T-helper 1 cell treated with Interleukin-12 subunit alpha and Interleukin-12 subunit beta and Interleukin-4 antibody, amounts not matched to agents 30 μg/mL and 1 μg/mL, for 36 hours (primary cell): Measurements from ENCODE around the gene MEF2B.

Experiments
- H3K27ac Mint-ChIP-seq: one replicate; pipeline ENCODE4 v1.8.0; 2021; ENCODE audit warnings: mild to moderate bottlenecking, mixed read lengths
- H3K27me3 Mint-ChIP-seq: one replicate; pipeline ENCODE4 v1.8.0; 2021; ENCODE audit warnings: low read depth, mixed read lengths
- H3K36me3 Mint-ChIP-seq: one replicate; pipeline ENCODE4 v1.8.0; 2021; ENCODE audit warnings: low read depth, mixed read lengths
- H3K4me1 Mint-ChIP-seq: one replicate; pipeline ENCODE4 v1.8.0; 2021; ENCODE audit warnings: low read depth, mixed read lengths
- H3K4me3 Mint-ChIP-seq: one replicate; pipeline ENCODE4 v1.8.0; 2021; ENCODE audit warnings: mild to moderate bottlenecking, moderate library complexity, mixed read lengths
- H3K9me3 Mint-ChIP-seq: one replicate; pipeline ENCODE4 v1.8.0; 2021; ENCODE audit warnings: mixed read lengths

The MEF2B gene

DNA sequence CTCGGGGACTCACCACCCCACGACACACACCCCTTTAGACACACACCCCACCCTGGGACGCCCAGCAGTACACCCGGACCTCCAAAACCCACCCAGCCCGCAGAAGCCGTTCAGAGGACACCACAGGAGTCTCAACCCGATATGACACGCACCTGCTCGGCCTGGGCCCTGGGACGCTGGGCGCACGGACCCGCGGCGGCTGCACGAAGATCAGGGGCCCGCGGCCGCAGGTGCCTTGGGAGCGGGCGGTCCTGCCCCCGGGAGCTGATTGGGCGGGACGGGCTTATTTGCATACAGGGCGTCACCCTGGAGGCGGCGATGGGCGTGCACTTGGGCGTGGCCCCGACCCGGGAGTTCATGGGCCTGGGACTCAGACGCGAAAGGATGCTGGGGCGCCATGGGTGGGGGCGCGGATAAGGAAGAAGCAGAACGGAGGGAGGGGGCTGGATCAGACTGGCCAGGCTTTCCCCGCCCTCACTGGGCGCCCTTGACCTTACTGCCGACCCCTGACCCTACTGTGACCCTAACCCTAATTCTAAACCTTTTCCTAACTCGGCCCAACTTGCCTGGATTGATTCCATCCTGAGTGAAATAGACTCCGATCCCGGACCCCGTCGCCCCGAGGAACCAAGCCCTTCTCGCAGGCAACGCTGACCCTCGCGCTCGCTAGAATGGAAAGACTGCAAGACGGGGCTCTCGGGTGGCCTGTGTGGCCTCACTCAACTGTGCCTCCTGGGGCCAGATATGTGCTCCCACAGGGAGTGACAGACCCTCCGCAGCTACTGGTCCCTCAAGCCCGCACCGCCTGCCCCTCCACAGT lies at the start of gene MEF2B:
TSS of gene MEF2B (minus strand) at position 211 of the 820 bp plus-strand sequence. CDS start 19,528 bp downstream, outside the sequence.
- Mint-ChIP-seq H3K27ac (no peak within 1 kb of the TSS), H3K4me1 (peaks cover 12% of the 10 kb centered on the region), H3K9me3 (no peaks in the 10 kb centered on the region), H3K27me3 (no peaks in the 10 kb centered on the region), H3K36me3 (peaks cover 4% of the 10 kb centered on the region), H3K4me3 (peak within 1 kb of the TSS; percentile 40)

- Mint-ChIP-seq H3K27ac (no peak overlapping the region), H3K4me1 (no peaks in the 10 kb centered on the region), H3K27me3 (peaks cover 15% of the 10 kb centered on the region), H3K4me3 (no peak overlapping the region), H3K9me3 (no peaks in the 10 kb centered on the region), H3K36me3 (no peaks in the 10 kb centered on the region)
These were observed 48.8 kb upstream of the MEF2B start for GRCh38 chr19:19218911-19219310.

DNA sequence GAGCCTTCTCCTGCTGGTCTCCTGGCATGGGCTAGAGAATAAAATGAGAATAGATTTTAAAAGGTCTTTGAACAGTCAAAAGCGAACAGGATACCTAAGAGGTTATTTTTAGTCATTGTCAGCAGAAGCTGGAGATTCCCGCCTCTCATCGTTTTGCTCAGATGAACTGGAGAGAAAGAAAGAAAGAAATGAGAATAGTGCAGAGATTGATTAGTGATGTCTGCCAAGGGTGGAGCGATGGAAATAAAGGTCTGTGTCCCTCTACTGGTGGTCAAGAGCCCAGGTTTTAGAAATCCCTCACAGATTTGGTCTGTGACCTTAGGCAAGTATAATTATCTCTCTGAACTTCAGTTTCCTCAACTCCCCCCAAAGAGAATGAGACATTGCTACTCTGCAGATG lies 47.0 kb upstream of the MEF2B start:
- Mint-ChIP-seq H3K4me1 (peaks cover 2% of the 10 kb centered on the region), H3K4me3 (no peak overlapping the region), H3K27me3 (peaks cover 21% of the 10 kb centered on the region), H3K9me3 (no peaks in the 10 kb centered on the region), H3K27ac (no peak overlapping the region), H3K36me3 (no peaks in the 10 kb centered on the region)

DNA sequence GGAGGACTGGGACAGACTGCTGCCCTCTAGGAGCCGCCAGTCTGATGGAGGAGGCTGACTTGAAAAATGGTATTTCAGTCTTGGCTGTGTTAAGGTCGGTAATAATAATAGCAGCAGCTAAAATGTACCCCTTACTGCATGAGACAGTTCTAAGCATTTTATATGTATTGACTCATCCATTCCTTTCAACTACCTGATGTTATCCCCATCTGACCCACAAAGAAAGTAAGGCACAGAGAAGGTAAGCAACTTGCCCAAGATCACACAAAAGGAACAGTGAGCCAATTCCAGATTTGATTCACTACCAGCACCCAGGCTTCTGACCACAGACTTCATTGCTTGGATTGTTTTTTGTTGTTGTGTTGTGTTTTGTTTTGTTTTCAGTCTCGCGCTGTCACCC lies 45.7 kb upstream of the MEF2B start:
- Mint-ChIP-seq H3K27me3 (peaks cover 29% of the 10 kb centered on the region), H3K9me3 (no peaks in the 10 kb centered on the region), H3K4me1 (peaks cover 2% of the 10 kb centered on the region), H3K36me3 (no peaks in the 10 kb centered on the region), H3K27ac (no peak overlapping the region), H3K4me3 (no peak overlapping the region)

- H3K36me3 Mint-ChIP-seq: no peaks in the 10 kb centered on the region
- H3K27ac Mint-ChIP-seq: no peak overlapping the region
- no peak overlapping the region for H3K4me3 Mint-ChIP-seq
- H3K27me3 Mint-ChIP-seq: peaks cover 33% of the 10 kb centered on the region
- no peaks in the 10 kb centered on the region for H3K9me3 Mint-ChIP-seq
- H3K4me1 Mint-ChIP-seq: peaks cover 2% of the 10 kb centered on the region
These were observed 44.8 kb upstream of the MEF2B start for GRCh38 chr19:19214892-19215291.

DNA sequence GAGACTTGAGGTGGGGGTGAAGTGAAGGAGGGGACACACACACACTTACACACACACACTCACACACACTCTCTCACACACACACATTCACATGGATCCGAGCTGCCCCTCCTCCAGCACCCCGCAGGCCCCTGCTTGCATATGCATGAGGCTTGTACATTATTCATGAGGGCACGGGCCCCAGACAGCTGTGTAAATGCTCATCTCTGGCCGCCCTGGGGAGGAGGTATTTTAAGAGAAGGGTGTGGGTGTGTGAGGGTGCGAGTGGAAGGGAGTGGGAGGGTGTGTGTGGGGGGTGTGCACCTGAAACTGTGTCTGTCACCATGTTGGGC lies 44.1 kb upstream of the MEF2B start:
- Mint-ChIP-seq H3K27me3 (peaks cover 33% of the 10 kb centered on the region), H3K27ac (no peak overlapping the region), H3K4me1 (peaks cover 5% of the 10 kb centered on the region), H3K9me3 (no peaks in the 10 kb centered on the region), H3K4me3 (no peak overlapping the region), H3K36me3 (no peaks in the 10 kb centered on the region)

- Mint-ChIP-seq H3K36me3 (no peaks in the 10 kb centered on the region), H3K4me3 (no peak overlapping the region), H3K4me1 (peaks cover 5% of the 10 kb centered on the region), H3K9me3 (no peaks in the 10 kb centered on the region), H3K27me3 (peaks cover 33% of the 10 kb centered on the region), H3K27ac (no peak overlapping the region)
These were observed 43.5 kb upstream of the MEF2B start for GRCh38 chr19:19213426-19214158.

DNA sequence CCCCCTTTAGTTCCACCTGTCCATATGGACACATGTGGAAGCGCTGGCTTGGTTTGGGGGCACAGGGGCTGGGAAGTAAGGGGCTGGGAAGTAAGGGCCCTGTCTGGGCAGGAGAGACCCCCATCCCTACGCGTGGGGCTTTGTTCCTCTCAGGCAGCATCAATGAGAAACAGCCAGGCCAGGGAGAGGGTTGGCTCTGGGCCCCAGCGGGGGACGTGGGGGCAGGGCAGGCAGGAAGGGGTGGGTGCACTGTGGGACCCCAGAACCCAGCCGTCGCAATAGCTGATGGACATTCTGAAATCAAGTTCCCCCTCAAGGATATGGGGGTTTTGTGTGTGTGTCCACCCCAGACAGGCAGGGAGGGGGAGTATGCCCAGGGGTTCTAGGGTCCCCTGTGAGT lies 42.9 kb upstream of the MEF2B start:
- Mint-ChIP-seq H3K4me1 (peaks cover 5% of the 10 kb centered on the region), H3K4me3 (no peak overlapping the region), H3K27ac (no peak overlapping the region), H3K36me3 (no peaks in the 10 kb centered on the region), H3K27me3 (peaks cover 33% of the 10 kb centered on the region), H3K9me3 (peaks cover under 1% of the 10 kb centered on the region)

DNA sequence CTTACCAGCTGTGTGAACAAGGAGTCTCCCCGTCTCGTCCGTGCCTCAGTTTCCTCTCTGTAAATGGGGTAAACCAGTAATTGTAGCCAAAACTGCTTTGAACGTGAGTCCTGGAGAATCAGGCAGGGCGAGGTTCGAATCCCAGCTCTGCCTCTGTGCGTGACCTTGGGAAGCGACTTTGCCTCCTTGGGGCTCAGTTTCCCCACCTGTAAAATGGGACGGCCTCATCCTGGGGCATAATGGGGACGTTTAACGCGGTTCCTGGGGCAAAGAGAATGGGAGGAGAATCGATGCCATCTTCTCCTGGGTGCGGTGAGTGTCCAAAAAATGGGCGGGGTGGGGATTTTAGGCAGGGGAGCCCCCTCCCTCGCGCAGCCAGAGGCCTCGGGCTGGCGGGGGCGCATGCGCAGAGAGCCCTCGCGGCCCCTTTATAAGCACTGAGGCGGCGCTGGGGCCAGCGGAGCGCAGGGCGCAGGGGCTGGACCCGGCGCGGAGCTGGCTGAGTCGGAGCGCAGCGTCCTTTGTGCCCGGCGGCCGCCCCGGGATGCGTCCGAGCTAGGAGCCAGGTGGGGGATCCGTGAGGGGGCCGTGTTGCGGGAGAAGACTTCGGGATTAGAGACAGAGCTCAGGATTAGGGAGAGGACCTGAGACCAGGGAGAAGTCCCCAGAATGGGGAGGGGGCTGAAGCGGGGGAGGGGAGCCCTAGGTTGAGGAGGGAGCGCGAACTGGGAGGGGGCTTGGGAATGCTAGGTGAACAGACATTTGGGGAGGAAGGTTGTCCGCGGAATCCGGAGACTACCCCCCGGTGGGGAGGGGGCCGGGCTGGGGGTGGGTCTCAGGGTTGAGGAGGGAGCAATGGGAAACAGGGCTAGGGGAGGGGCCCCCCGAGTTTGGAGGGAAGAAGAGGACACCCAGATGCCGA lies 41.7 kb upstream of the MEF2B start, which contains the start of gene NCAN:
TSS of gene NCAN (plus strand) at position 460 of the 922 bp plus-strand sequence. CDS start 4,996 bp downstream, outside the sequence.
- peaks cover 33% of the 10 kb centered on the region for H3K27me3 Mint-ChIP-seq
- H3K4me3 Mint-ChIP-seq: no peak within 1 kb of the TSS
- H3K4me1 Mint-ChIP-seq: peaks cover 17% of the 10 kb centered on the region
- H3K36me3 Mint-ChIP-seq: peaks cover 12% of the 10 kb centered on the region
- peaks cover 12% of the 10 kb centered on the region for H3K9me3 Mint-ChIP-seq
- no peak within 1 kb of the TSS for H3K27ac Mint-ChIP-seq

GRCh38 chr19:19209372-19209771 lies 39.3 kb upstream of the MEF2B start:
- no peak overlapping the region for H3K4me3 Mint-ChIP-seq
- H3K36me3 Mint-ChIP-seq: peaks cover 12% of the 10 kb centered on the region
- H3K4me1 Mint-ChIP-seq: peaks cover 17% of the 10 kb centered on the region
- H3K9me3 Mint-ChIP-seq: peaks cover 13% of the 10 kb centered on the region
- peaks cover 29% of the 10 kb centered on the region for H3K27me3 Mint-ChIP-seq
- H3K27ac Mint-ChIP-seq: no peak overlapping the region

- Mint-ChIP-seq H3K36me3 (peaks cover 13% of the 10 kb centered on the region), H3K27me3 (peaks cover 14% of the 10 kb centered on the region), H3K4me1 (peaks cover 18% of the 10 kb centered on the region), H3K9me3 (peaks cover 13% of the 10 kb centered on the region), H3K4me3 (peak overlapping the region; percentile 15), H3K27ac (peak overlapping the region; percentile 60)
These were observed 37.8 kb upstream of the MEF2B start for GRCh38 chr19:19207637-19208572.

- H3K36me3 Mint-ChIP-seq: peaks cover 13% of the 10 kb centered on the region
- H3K9me3 Mint-ChIP-seq: peaks cover 13% of the 10 kb centered on the region
These were observed 36.9 kb upstream of the MEF2B start for GRCh38 chr19:19206938-19207337.

More at GRCh38 chr19:19206938-19207337, 36.9 kb upstream of the MEF2B start:
- Mint-ChIP-seq H3K4me3 (no peak overlapping the region), H3K27ac (peak overlapping the region; percentile 60), H3K4me1 (peaks cover 26% of the 10 kb centered on the region), H3K27me3 (peaks cover 12% of the 10 kb centered on the region)
